CD8-positive, alpha-beta memory T cell (primary cell): ENCODE measurements around the gene HHLA2. TPM values are rescaled to one million over a fixed set of nuclear protein-coding genes. Genes with fewer than 3 reads are reported as not detected.

ENCODE experiments used
- CTCF ChIA-PET: fragments of 350-600 bp; sonication (Branson Sonifier 250); formaldehyde crosslinking; loops from one replicate; lab custom pipeline; 2021; ENCODE audit warnings: antibody characterized with exemption; lab: Charles Lee
- POLR2A ChIA-PET: fragments of 350-600 bp; sonication (Branson Sonifier 250); formaldehyde crosslinking; loops from one replicate; lab custom pipeline; 2021; ENCODE audit warnings: antibody characterized with exemption; lab: Charles Lee
- DNase-seq, 5 donors: peaks; one replicate each; pipeline versions ENCODE4 v3.0.0 to v3.0.0-alpha.2; 2020 to 2022; ENCODE audit warnings: mixed read lengths in 1 of 5
- H3K27ac ChIP-seq: one replicate; pipeline ENCODE4 v1.7.0; 2013; ENCODE audit warnings: low read depth, mild to moderate bottlenecking, low read length, moderate library complexity
- H3K27me3 ChIP-seq: 2 replicates; pipeline ENCODE4 v1.7.0; 2013; ENCODE audit warnings: low read length, mild to moderate bottlenecking; ENCODE audit not compliant: insufficient read depth, poor library complexity, severe bottlenecking
- H3K36me3 ChIP-seq: 2 replicates; pipeline ENCODE4 v1.7.0; 2013; ENCODE audit warnings: mild to moderate bottlenecking, low read length, moderate library complexity; ENCODE audit not compliant: insufficient read depth
- H3K4me1 ChIP-seq: 2 replicates; pipeline ENCODE4 v1.7.0; 2013; ENCODE audit warnings: mild to moderate bottlenecking, low read length, moderate library complexity; ENCODE audit not compliant: insufficient read depth
- H3K4me3 ChIP-seq: 2 replicates; pipeline ENCODE4 v1.7.0; 2013; ENCODE audit warnings: mild to moderate bottlenecking, low read length
- H3K9me3 ChIP-seq: 2 replicates; pipeline ENCODE4 v1.7.0; 2013; ENCODE audit warnings: mild to moderate bottlenecking, low read length
- H3K27ac Mint-ChIP-seq, 8 donors: one replicate each; pipeline ENCODE4 v1.8.0; 2020 to 2021; ENCODE audit warnings: mixed read lengths in 8 of 8, mild to moderate bottlenecking in 6 of 8, inconsistent platforms in 3 of 8, moderate library complexity in 3 of 8
- H3K27me3 Mint-ChIP-seq, 2 donors: one replicate each; pipeline ENCODE4 v1.8.0; 2020 to 2021; ENCODE audit warnings: mixed read lengths in 2 of 2, mild to moderate bottlenecking in 1 of 2, moderate library complexity in 1 of 2
- H3K36me3 Mint-ChIP-seq, 3 donors: one replicate each; pipeline ENCODE4 v1.8.0; 2020 to 2021; ENCODE audit warnings: mixed read lengths in 3 of 3, inconsistent platforms in 1 of 3, mild to moderate bottlenecking in 1 of 3
- H3K4me1 Mint-ChIP-seq, 3 donors: one replicate each; pipeline ENCODE4 v1.8.0; 2020 to 2021; ENCODE audit warnings: mixed read lengths in 3 of 3, inconsistent platforms in 1 of 3, mild to moderate bottlenecking in 1 of 3
- H3K4me3 Mint-ChIP-seq, 7 donors: one replicate each; pipeline ENCODE4 v1.8.0; 2020 to 2021; ENCODE audit warnings: mixed read lengths in 7 of 7, mild to moderate bottlenecking in 6 of 7, moderate library complexity in 4 of 7, inconsistent platforms in 2 of 7
- H3K9me3 Mint-ChIP-seq, 5 donors: one replicate each; pipeline ENCODE4 v1.8.0; 2020 to 2022; ENCODE audit warnings: mixed read lengths in 5 of 5, mild to moderate bottlenecking in 3 of 5, moderate library complexity in 2 of 5, inconsistent platforms in 1 of 5
- polyA plus RNA-seq: library from polyadenylated mRNA; unstranded; fragments of 300-500 nt; fragmentation: Illumina TruSeq; gene quantifications from one replicate; pipeline ENCODE4 v1.2.3, GENCODE V29; 2021
- total RNA-seq, 2 experiments: library from RNA; stranded (reverse); gene quantifications; one replicate each; pipeline ENCODE4 v1.2.3, GENCODE V29; 2021

The HHLA2 gene
- total and polyA plus RNA-seq, 3 experiments from 2014 or later = 0.46 to 1.1 (median 1.0) TPM

DNA sequence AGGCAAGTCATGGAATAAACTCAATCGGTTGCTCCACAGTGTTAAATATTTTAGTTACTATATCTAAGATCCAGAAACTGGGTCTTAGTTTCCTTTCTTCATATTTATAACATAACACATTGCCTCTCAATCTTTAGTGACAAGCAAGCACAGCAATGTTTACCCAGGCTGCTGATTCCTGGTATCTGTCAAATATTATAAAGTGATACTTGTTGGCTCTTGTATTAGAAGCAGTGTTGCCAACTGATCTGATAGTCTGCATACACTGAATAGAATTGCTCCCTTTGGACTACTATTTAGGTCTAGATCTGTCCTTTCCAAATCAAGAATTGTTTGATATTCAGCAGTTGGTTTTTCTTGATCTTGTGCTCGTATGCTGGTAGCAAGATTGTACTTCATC is 7.2 kb upstream of the HHLA2 start:
- Mint-ChIP-seq H3K4me3 (no peak overlapping the region), H3K36me3 (peaks cover 0 to 6% (median 0%) of the 10 kb centered on the region in 3 donors), H3K9me3 (peaks cover 0 to 2% (median 0%) of the 10 kb centered on the region in 5 donors), H3K4me1 (peaks cover 21 to 25% (median 22%) of the 10 kb centered on the region in 3 donors), H3K27me3 (no peaks in the 10 kb centered on the region), H3K27ac (no peak overlapping the region)
- ChIA-PET POLR2A (no interaction called here), CTCF (no interaction called here)
- Histone ChIP-seq H3K36me3 (no peaks in the 10 kb centered on the region), H3K9me3 (no peaks in the 10 kb centered on the region), H3K27me3 (no peaks in the 10 kb centered on the region), H3K4me3 (no peak overlapping the region), H3K27ac (no peak overlapping the region), H3K4me1 (peaks cover 19% of the 10 kb centered on the region)
- DNase-seq = no peak

DNA sequence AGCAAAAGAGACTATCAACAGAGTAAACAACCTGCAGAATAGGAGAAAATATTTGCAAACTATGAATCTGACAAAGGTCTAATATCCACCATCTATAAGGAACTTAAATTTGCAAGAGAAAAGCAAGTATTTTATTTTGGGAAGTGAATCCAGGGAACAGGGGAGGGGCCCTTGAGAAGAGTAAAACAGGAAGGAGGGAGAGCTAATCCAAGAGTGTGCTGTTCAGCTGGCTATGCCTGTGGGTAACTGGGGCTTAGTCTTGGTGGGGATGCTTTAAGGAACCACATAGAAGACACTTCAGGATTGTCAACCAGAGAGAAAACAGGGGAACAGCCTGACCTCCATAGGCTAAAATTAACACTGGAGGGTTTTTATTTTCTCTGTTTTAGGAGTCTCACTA is 3.9 kb upstream of the HHLA2 start:
- H3K4me3 ChIP-seq = no peak overlapping the region
- H3K9me3 ChIP-seq = no peaks in the 10 kb centered on the region
- H3K27me3 ChIP-seq = no peaks in the 10 kb centered on the region
- H3K27ac ChIP-seq = no peak overlapping the region
- ChIA-PET CTCF (no interaction called here), POLR2A (no interaction called here)
- peaks cover 21% of the 10 kb centered on the region for H3K4me1 ChIP-seq
- Mint-ChIP-seq H3K27me3 (peaks cover 0 to 2% of the 10 kb centered on the region in 2 donors), H3K4me1 (peaks cover 23 to 37% (median 27%) of the 10 kb centered on the region in 3 donors), H3K36me3 (peaks cover 0 to 6% (median 0%) of the 10 kb centered on the region in 3 donors), H3K27ac (peak overlapping the region in 5 of 8 donors; percentile 35 to 78 (median 59)), H3K4me3 (no peak overlapping the region), H3K9me3 (peaks cover 0 to 2% (median 0%) of the 10 kb centered on the region in 5 donors)
- no peak for DNase-seq
- no peaks in the 10 kb centered on the region for H3K36me3 ChIP-seq

DNA sequence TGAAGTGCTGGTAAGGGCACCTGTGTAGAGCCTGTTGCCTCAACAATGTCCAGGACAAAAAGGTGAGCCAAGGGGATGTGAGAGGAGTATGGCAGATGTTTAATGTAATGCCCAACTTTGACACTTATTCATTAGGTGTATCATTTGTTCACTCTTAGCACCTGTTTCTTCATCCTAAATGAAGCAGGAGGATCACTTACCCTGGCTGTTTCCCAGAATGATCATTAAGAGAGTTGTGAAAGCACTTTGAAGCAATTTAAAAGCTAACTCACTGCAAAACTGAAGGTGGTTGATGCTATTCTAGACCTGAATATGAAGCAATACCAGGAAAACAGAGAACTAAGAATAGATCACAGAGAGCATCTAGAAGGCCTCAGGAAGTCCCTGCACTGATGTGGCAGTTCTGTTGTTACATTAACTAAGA is 3.4 kb upstream of the HHLA2 start:
- Histone ChIP-seq H3K9me3 (no peaks in the 10 kb centered on the region), H3K27ac (no peak overlapping the region), H3K36me3 (no peaks in the 10 kb centered on the region), H3K4me3 (no peak overlapping the region), H3K4me1 (peaks cover 21% of the 10 kb centered on the region), H3K27me3 (no peaks in the 10 kb centered on the region)
- POLR2A ChIA-PET = no interaction called here
- Mint-ChIP-seq H3K9me3 (peaks cover 0 to 2% (median 0%) of the 10 kb centered on the region in 5 donors), H3K27ac (peak overlapping the region in 6 of 8 donors; percentile 6 to 78 (median 53)), H3K4me3 (peak overlapping the region in 3 of 7 donors; percentile 14 to 22 (median 17)), H3K4me1 (peaks cover 23 to 37% (median 27%) of the 10 kb centered on the region in 3 donors), H3K36me3 (peaks cover 0 to 6% (median 0%) of the 10 kb centered on the region in 3 donors), H3K27me3 (peaks cover 0 to 2% of the 10 kb centered on the region in 2 donors)
- peak in 1 of 5 donors; percentile 20 for DNase-seq
- CTCF ChIA-PET = no interaction called here

DNA sequence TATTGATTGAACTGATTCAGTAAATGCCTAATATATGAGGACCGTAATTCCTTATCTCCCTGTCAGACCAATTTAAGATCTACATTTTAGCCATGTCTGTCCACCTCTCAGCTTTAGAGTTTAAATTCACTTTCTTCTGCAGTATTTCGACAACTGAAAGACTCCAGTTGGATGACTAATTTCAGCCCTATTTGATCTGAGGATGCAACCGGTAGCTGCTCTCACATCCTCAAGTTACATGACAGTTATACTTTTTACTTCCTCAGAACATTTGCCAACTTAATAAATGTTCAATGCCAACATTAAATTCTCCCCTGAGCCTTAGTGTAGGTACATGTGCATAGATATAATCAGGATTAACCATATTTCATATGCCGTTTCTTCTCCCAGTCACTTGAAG is 2.5 kb upstream of the HHLA2 start:
- H3K4me1 ChIP-seq = peaks cover 21% of the 10 kb centered on the region
- POLR2A ChIA-PET = interaction anchor here (0.8 kb wide), 1 partner anchor 18 kb away, joined by 3 read pairs; no protein-coding TSS in a partner anchor
- Mint-ChIP-seq H3K27me3 (peaks cover 0 to 2% of the 10 kb centered on the region in 2 donors), H3K27ac (peak overlapping the region in 2 of 8 donors; percentile 31 to 54), H3K4me1 (peaks cover 23 to 37% (median 27%) of the 10 kb centered on the region in 3 donors), H3K9me3 (peaks cover 0 to 2% (median 0%) of the 10 kb centered on the region in 5 donors), H3K4me3 (peak overlapping the region in 3 of 7 donors; percentile 30 to 42 (median 32)), H3K36me3 (peaks cover 0 to 6% (median 0%) of the 10 kb centered on the region in 3 donors)
- no peak overlapping the region for H3K27ac ChIP-seq
- H3K36me3 ChIP-seq = no peaks in the 10 kb centered on the region
- CTCF ChIA-PET = interaction anchor here (0.8 to 1.4 kb wide), 3 partner anchors 25 to 204 kb away, joined by 3 to 4 read pairs (median 3); no protein-coding TSS in a partner anchor
- no peak overlapping the region for H3K4me3 ChIP-seq
- no peak for DNase-seq
- H3K9me3 ChIP-seq = no peaks in the 10 kb centered on the region
- H3K27me3 ChIP-seq = no peaks in the 10 kb centered on the region

DNA sequence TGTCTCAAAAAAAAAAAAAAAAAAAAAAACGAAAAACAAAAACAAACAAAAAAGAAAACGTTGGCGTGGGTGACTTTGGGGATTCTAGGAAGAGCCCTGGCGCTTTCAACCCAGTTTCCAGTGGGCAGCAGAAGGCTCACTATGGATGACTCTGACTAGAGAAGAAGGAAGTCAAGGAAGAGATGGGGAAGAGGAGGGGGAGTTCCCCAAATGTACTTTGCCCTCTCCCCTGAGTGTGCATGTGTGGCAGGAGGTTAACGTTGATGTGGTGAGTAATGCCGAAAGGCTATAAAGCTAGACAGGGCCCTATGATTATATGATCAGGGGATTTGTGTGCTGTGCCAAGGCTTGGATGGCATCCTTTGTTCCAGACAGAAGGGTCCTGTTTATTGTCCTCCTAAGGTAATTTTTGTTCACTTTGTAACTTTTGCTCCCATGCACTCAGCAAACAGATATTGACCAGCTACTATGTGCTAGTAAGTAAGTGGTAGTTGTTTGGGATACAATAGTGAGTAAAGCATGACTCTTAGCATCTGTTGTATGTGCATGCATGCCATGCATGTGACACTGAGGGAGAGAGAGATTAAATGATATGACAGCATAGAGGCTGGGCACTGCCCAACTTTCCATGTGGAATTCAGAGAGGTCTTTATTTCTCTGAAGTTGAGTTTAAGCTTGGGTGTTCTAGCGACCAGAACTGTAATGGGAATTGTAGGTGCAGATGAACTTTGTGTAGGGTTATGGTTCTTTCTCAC is 750 bp upstream of the HHLA2 start:
- Histone ChIP-seq H3K4me1 (peaks cover 21% of the 10 kb centered on the region), H3K27me3 (no peaks in the 10 kb centered on the region), H3K4me3 (no peak overlapping the region), H3K27ac (no peak overlapping the region), H3K36me3 (no peaks in the 10 kb centered on the region), H3K9me3 (no peaks in the 10 kb centered on the region)
- DNase-seq = no peak
- peak overlapping the region in 2 of 8 donors; percentile 3 to 22 for H3K27ac Mint-ChIP-seq
- peaks cover 0 to 3% (median 0%) of the 10 kb centered on the region in 3 donors for H3K36me3 Mint-ChIP-seq
- H3K27me3 Mint-ChIP-seq = peaks cover 0 to 2% of the 10 kb centered on the region in 2 donors
- CTCF ChIA-PET = interaction anchor here (1.0 kb wide), 1 partner anchor 10 kb away, joined by 3 read pairs; no protein-coding TSS in a partner anchor
- H3K9me3 Mint-ChIP-seq = peaks cover 0 to 1% (median 0%) of the 10 kb centered on the region in 5 donors
- no peak overlapping the region for H3K4me3 Mint-ChIP-seq
- H3K4me1 Mint-ChIP-seq = peaks cover 25 to 47% (median 27%) of the 10 kb centered on the region in 3 donors
- POLR2A ChIA-PET = no interaction called here

DNA sequence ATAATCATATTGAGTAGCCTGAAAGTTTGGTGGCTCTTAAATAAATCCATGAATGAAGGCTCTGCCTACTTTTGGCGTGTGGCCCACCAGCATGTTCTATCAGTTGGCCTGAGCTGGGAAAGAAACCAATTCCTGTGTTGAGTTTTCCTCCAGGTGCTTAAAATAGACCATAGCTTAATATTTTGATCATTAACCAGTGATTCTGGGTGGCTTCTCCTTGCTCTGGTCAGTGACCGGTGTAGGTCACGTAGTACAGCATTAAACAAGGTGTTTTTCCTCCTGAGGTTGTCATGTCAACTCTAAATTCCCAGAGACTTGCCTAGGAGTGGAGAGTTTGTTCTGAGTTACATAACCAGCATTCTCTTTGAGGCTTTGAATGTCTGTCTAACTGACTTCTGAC is 1.3 kb downstream of the HHLA2 start:
- H3K4me1 ChIP-seq = peaks cover 17% of the 10 kb centered on the region
- Mint-ChIP-seq H3K9me3 (no peaks in the 10 kb centered on the region), H3K36me3 (no peaks in the 10 kb centered on the region), H3K4me3 (no peak overlapping the region), H3K27me3 (peaks cover 0 to 2% of the 10 kb centered on the region in 2 donors), H3K27ac (no peak overlapping the region), H3K4me1 (peaks cover 35 to 54% (median 36%) of the 10 kb centered on the region in 3 donors)
- ChIA-PET CTCF (no interaction called here), POLR2A (no interaction called here)
- H3K9me3 ChIP-seq = no peaks in the 10 kb centered on the region
- H3K36me3 ChIP-seq = no peaks in the 10 kb centered on the region
- no peak overlapping the region for H3K27ac ChIP-seq
- DNase-seq = no peak
- no peak overlapping the region for H3K4me3 ChIP-seq
- no peaks in the 10 kb centered on the region for H3K27me3 ChIP-seq

DNA sequence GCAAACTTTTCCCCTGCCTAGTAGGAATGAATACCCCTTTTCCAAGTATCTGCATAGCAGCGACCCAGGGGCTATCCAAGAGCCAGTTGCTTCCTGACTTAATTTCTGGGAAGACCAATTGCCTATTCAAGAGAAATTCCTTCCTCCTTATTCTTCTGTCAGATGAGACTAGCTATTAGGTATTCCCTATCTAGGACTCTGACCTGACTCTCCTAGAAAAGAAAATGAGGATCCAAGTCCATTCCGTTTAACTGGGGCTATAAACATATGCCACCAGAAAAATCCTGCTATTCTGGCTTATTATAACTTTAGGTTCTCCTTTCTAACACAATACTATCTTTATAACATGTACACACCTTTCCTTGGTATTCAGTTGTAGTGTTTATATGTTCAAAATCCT is 1.7 kb downstream of the HHLA2 start:
- H3K27ac ChIP-seq = no peak overlapping the region
- H3K36me3 Mint-ChIP-seq = no peaks in the 10 kb centered on the region
- peaks cover 33 to 54% (median 36%) of the 10 kb centered on the region in 3 donors for H3K4me1 Mint-ChIP-seq
- no peaks in the 10 kb centered on the region for H3K27me3 ChIP-seq
- H3K4me3 ChIP-seq = no peak overlapping the region
- H3K4me3 Mint-ChIP-seq = no peak overlapping the region
- H3K4me1 ChIP-seq = peaks cover 13% of the 10 kb centered on the region
- H3K27ac Mint-ChIP-seq = no peak overlapping the region
- CTCF ChIA-PET = no interaction called here
- H3K9me3 ChIP-seq = no peaks in the 10 kb centered on the region
- no peaks in the 10 kb centered on the region for H3K36me3 ChIP-seq
- DNase-seq = no peak
- peaks cover 0 to 2% of the 10 kb centered on the region in 2 donors for H3K27me3 Mint-ChIP-seq
- no peaks in the 10 kb centered on the region for H3K9me3 Mint-ChIP-seq
- POLR2A ChIA-PET = no interaction called here
